H1 (cell line): ENCODE results near the gene CREB3L4. TPM values are rescaled to one million over a fixed set of nuclear protein-coding genes. Genes with fewer than 3 reads are reported as not detected.

Experiments used
- CTCF ChIA-PET: fragments of 300-600 bp; sonication (Branson Sonifier 250); formaldehyde crosslinking; loops from one replicate; lab custom pipeline; 2021; ENCODE audit not compliant: partially characterized antibody; lab: Charles Lee
- POLR2A ChIA-PET: fragments of 300-600 bp; sonication (Branson Sonifier 250); formaldehyde crosslinking; loops from one replicate; lab custom pipeline; 2021; ENCODE audit warnings: inconsistent platforms; ENCODE audit not compliant: partially characterized antibody; lab: Charles Lee
- DNase-seq, 2 experiments: peaks; one replicate each; pipeline versions ENCODE4 v3.0.0 to v3.0.0-alpha.2; 2010 to 2022; ENCODE audit warnings: low spot score in 2 of 2, low read depth in 1 of 2, mixed read lengths in 1 of 2
- FAIRE-seq: peaks from 2 replicates; lab custom pipeline; 2011; peaks lifted over from hg19 to GRCh38; lab: Jason Lieb, UNC
- H2AFZ ChIP-seq: 2 replicates; pipeline ENCODE4 v1.8.1; 2012; ENCODE audit warnings: low read length, inconsistent platforms
- H2AK5ac ChIP-seq: 2 replicates; pipeline ENCODE4 v1.6.1; 2013; ENCODE audit warnings: low read depth, low read length
- H2BK120ac ChIP-seq: replicated peaks from 2 replicates; pipeline ENCODE3; 2013; ENCODE audit warnings: low read depth, low read length, inconsistent platforms
- H2BK12ac ChIP-seq: 2 replicates; pipeline ENCODE4 v1.6.1; 2013; ENCODE audit warnings: low read depth, low read length
- H2BK15ac ChIP-seq: 2 replicates; pipeline ENCODE4 v1.6.1; 2013; ENCODE audit warnings: low read length
- H2BK20ac ChIP-seq: 2 replicates; pipeline ENCODE4 v1.6.1; 2013; ENCODE audit warnings: low read length
- H2BK5ac ChIP-seq: 2 replicates; pipeline ENCODE4 v1.6.1; 2013; ENCODE audit warnings: low read depth, low read length
- H3K14ac ChIP-seq: 2 replicates; pipeline ENCODE4 v1.6.1; 2013; ENCODE audit warnings: inconsistent platforms; ENCODE audit not compliant: insufficient read length
- H3K18ac ChIP-seq: 2 replicates; pipeline ENCODE4 v1.6.1; 2013; ENCODE audit warnings: low read length; ENCODE audit errors: extremely low read depth
- H3K23ac ChIP-seq: 2 replicates; pipeline ENCODE4 v1.6.1; 2013; ENCODE audit warnings: inconsistent platforms; ENCODE audit not compliant: insufficient read length
- H3K23me2 ChIP-seq: 2 replicates; pipeline ENCODE4 v1.6.1; 2013; ENCODE audit warnings: low read depth, low read length
- H3K27ac ChIP-seq: 2 replicates; pipeline ENCODE4 v1.6.1; 2011; ENCODE audit warnings: low read depth, low read length, inconsistent platforms
- H3K27me3 ChIP-seq, 4 experiments: replicated peaks in 1 of 4; 1 replicate in 1 of 4; 2 replicates in 3 of 4; pipeline versions ENCODE4 v1.6.1 to v1.8.1; 2011 to 2013; ENCODE audit warnings: low read length in 3 of 4, mild to moderate bottlenecking in 3 of 4, inconsistent platforms in 2 of 4, mixed read lengths in 2 of 4, moderate library complexity in 1 of 4; ENCODE audit not compliant: control insufficient read depth in 3 of 4, insufficient read depth in 3 of 4; ENCODE audit errors: extremely low read depth in 1 of 4
- H3K36me3 ChIP-seq, 4 experiments: 2 replicates each; pipeline versions ENCODE4 v1.6.1 to v1.8.1; 2011 to 2013; ENCODE audit warnings: mild to moderate bottlenecking in 4 of 4, low read length in 3 of 4, moderate library complexity in 2 of 4, control low read depth in 1 of 4, inconsistent platforms in 1 of 4; ENCODE audit not compliant: insufficient read depth in 4 of 4, control insufficient read depth in 2 of 4
- H3K4ac ChIP-seq: replicated peaks from 2 replicates; pipeline ENCODE3; 2013; ENCODE audit warnings: low read length, low read depth, mixed read lengths, inconsistent platforms; ENCODE audit not compliant: insufficient read length
- H3K4me1 ChIP-seq, 4 experiments: replicated peaks in 1 of 4; 1 replicate in 1 of 4; 2 replicates in 3 of 4; pipeline versions ENCODE4 v1.6.1 to v1.8.1; 2011 to 2013; ENCODE audit warnings: low read length in 3 of 4, inconsistent platforms in 2 of 4, mixed read lengths in 1 of 4; ENCODE audit not compliant: insufficient read depth in 4 of 4, control insufficient read depth in 3 of 4
- H3K4me2 ChIP-seq, 2 experiments: 2 replicates each; pipeline versions ENCODE4 v1.6.1 to v1.8.1; 2011 to 2013; ENCODE audit warnings: low read depth in 2 of 2, low read length in 2 of 2, control low read depth in 1 of 2, inconsistent platforms in 1 of 2, mild to moderate bottlenecking in 1 of 2; ENCODE audit not compliant: insufficient read depth in 1 of 2
- H3K4me3 ChIP-seq, 4 experiments: fragments of 200-600, 300-600 bp in 1 of 4; sonication (generic), shearing (Covaris generic), sonication (Bioruptor Twin) in 1 of 4; 2 replicates each; pipeline versions ENCODE4 v1.5.1 to v1.8.1; 2011 to 2016; ENCODE audit warnings: low read length in 4 of 4, low read depth in 3 of 4, control low read depth in 2 of 4, inconsistent platforms in 2 of 4, mild to moderate bottlenecking in 2 of 4, mixed read lengths in 1 of 4, moderate library complexity in 1 of 4; ENCODE audit not compliant: insufficient read depth in 2 of 4; ENCODE audit errors: extremely low read depth in 1 of 4
- H3K56ac ChIP-seq: replicated peaks from 2 replicates; pipeline ENCODE3; 2013; ENCODE audit warnings: low read depth, mild to moderate bottlenecking, mixed read lengths, low read length, inconsistent platforms; ENCODE audit not compliant: insufficient read length
- H3K79me1 ChIP-seq: 2 replicates; pipeline ENCODE4 v1.6.1; 2013; ENCODE audit warnings: low read depth, low read length, control low read depth
- H3K79me2 ChIP-seq, 2 experiments: 2 replicates each; pipeline versions ENCODE4 v1.6.1 to v1.8.1; 2012 to 2013; ENCODE audit warnings: low read length in 2 of 2, mild to moderate bottlenecking in 2 of 2, inconsistent platforms in 1 of 2; ENCODE audit not compliant: insufficient read depth in 2 of 2, control insufficient read depth in 1 of 2
- H3K9ac ChIP-seq, 4 experiments: replicated peaks in 1 of 4; 1 replicate in 1 of 4; 2 replicates in 3 of 4; pipeline versions ENCODE4 v1.6.1 to v1.8.1; 2011 to 2013; ENCODE audit warnings: low read depth in 3 of 4, low read length in 3 of 4, control low read depth in 2 of 4, mild to moderate bottlenecking in 2 of 4, moderate library complexity in 2 of 4, inconsistent platforms in 1 of 4; ENCODE audit errors: extremely low read depth in 1 of 4
- H3K9me3 ChIP-seq, 2 experiments: 2 replicates each; pipeline versions ENCODE4 v1.6.1 to v1.8.1; 2012 to 2013; ENCODE audit warnings: mild to moderate bottlenecking in 2 of 2, moderate library complexity in 2 of 2, control low read depth in 1 of 2, inconsistent platforms in 1 of 2, low read depth in 1 of 2, low read length in 1 of 2, mixed read lengths in 1 of 2; ENCODE audit not compliant: insufficient read depth in 2 of 2
- H4K20me1 ChIP-seq, 2 experiments: replicated peaks in 1 of 2; 2 replicates each; pipeline versions ENCODE3 to v1.8.1; 2011 to 2013; ENCODE audit warnings: inconsistent platforms in 2 of 2, low read length in 2 of 2, mild to moderate bottlenecking in 1 of 2; ENCODE audit not compliant: insufficient read depth in 2 of 2, control insufficient read depth in 1 of 2
- H4K5ac ChIP-seq: 2 replicates; pipeline ENCODE4 v1.6.1; 2013; ENCODE audit warnings: low read length, low read depth, mixed read lengths, inconsistent platforms; ENCODE audit not compliant: insufficient read length
- H4K8ac ChIP-seq: 2 replicates; pipeline ENCODE4 v1.8.0; 2013; ENCODE audit warnings: mild to moderate bottlenecking, moderate library complexity, low read length, inconsistent platforms; ENCODE audit not compliant: insufficient read depth; ENCODE audit errors: extremely low read depth
- H4K91ac ChIP-seq: replicated peaks from 2 replicates; pipeline ENCODE3; 2013; ENCODE audit warnings: low read length, mixed read lengths, inconsistent platforms; ENCODE audit not compliant: insufficient read length
- ASH2L ChIP-seq: fragments of 200-600, 300-600 bp; sonication (generic); IDR thresholded peaks from one replicate; pipeline ENCODE4 v1.7.1; 2017; ENCODE audit warnings: low read length
- CHD1 ChIP-seq: IDR thresholded peaks from 2 replicates; pipeline ENCODE4 v1.6.1; 2012; ENCODE audit warnings: low read depth, low read length, improper control_type of control experiment
- EP300 ChIP-seq, 2 experiments: IDR thresholded peaks; 1 replicate in 1 of 2; 2 replicates in 1 of 2; pipeline ENCODE4 v1.6.1; 2011 to 2012; ENCODE audit warnings: low read depth in 2 of 2, low read length in 2 of 2, mild to moderate bottlenecking in 2 of 2, borderline replicate concordance in 1 of 2, inconsistent platforms in 1 of 2, moderate library complexity in 1 of 2
- HDAC6 ChIP-seq: IDR thresholded peaks from one replicate; pipeline ENCODE4 v1.7.1; 2012; ENCODE audit warnings: low read depth, mild to moderate bottlenecking, inconsistent platforms, low read length, moderate library complexity
- KDM1A ChIP-seq: fragments of 200-600, 300-600 bp; sonication (generic); IDR thresholded peaks from 2 replicates; pipeline ENCODE4 v1.7.1; 2016; ENCODE audit warnings: mild to moderate bottlenecking, low read length, borderline replicate concordance
- NANOG ChIP-seq: IDR thresholded peaks from 2 replicates; pipeline ENCODE4 v1.6.1; 2011; ENCODE audit warnings: low read length, low read depth, mild to moderate bottlenecking, inconsistent platforms; ENCODE audit not compliant: insufficient read depth, poor library complexity, severe bottlenecking
- NRF1 ChIP-seq: IDR thresholded peaks from 2 replicates; pipeline ENCODE4 v1.6.1; 2011; ENCODE audit warnings: mild to moderate bottlenecking, low read depth, low read length, improper control_type of control experiment
- POLR2A ChIP-seq, 2 experiments: IDR thresholded peaks; 1 replicate in 1 of 2; 2 replicates in 1 of 2; pipeline ENCODE4 v1.6.1; 2011; ENCODE audit warnings: low read depth in 2 of 2, low read length in 2 of 2, mild to moderate bottlenecking in 2 of 2; ENCODE audit errors: control extremely low read depth in 1 of 2
- POLR2AphosphoS5 ChIP-seq: IDR thresholded peaks from 2 replicates; pipeline ENCODE4 v1.6.1; 2011; ENCODE audit warnings: low read depth, low read length
- RBBP5 ChIP-seq: IDR thresholded peaks from 2 replicates; pipeline ENCODE4 v1.7.1; 2012; ENCODE audit warnings: low read depth, mild to moderate bottlenecking, inconsistent platforms, low read length, moderate library complexity, borderline replicate concordance
- SAP30 ChIP-seq: fragments of 300-600 bp; sonication (generic); IDR thresholded peaks from 2 replicates; pipeline ENCODE4 v1.7.1; 2012; ENCODE audit warnings: low read length, moderate library complexity, mild to moderate bottlenecking, inconsistent platforms; ENCODE audit not compliant: insufficient read depth, insufficient replicate concordance
- TEAD4 ChIP-seq: IDR thresholded peaks from 2 replicates; pipeline ENCODE4 v1.6.1; 2012; ENCODE audit warnings: low read depth, low read length, inconsistent platforms, mixed read lengths
- ZNF274 ChIP-seq: IDR thresholded peaks from 2 replicates; pipeline ENCODE4 v1.7.0; 2012; ENCODE audit warnings: low read length, borderline replicate concordance; ENCODE audit errors: extremely low read depth
- WGBS, 2 experiments: shearing (Covaris generic) in 1 of 2; methylation state at CpG; one replicate each; pipeline versions ENCODE4 v1.1.6 to v1.1.7; 2013 to 2015; ENCODE audit warnings: low lambda C conversion rate in 2 of 2, mixed read lengths in 2 of 2, inconsistent platforms in 1 of 2, low coverage in 1 of 2, missing lambda C conversion rate in 1 of 2; ENCODE audit not compliant: insufficient replicate concordance in 2 of 2, insufficient coverage in 1 of 2, insufficient read length in 1 of 2; ENCODE audit errors: extremely low coverage in 1 of 2, missing lambda C conversion rate in 1 of 2; 5-methylcytosine and 5-hydroxymethylcytosine counted together
- polyA plus RNA-seq, 7 experiments: library from polyadenylated mRNA; depleted of rRNA in 3 of 7; stranded (reverse) in 5 of 7; unstranded in 2 of 7; fragments of >200 nt in 5 of 7; fragments of 200-250 nt in 2 of 7; gene quantifications; 1 replicate in 5 of 7; 2 replicates in 1 of 7; 4 replicates in 1 of 7; pipeline versions ENCODE4 v1.2.1 to v1.2.3, GENCODE V29; 2011 to 2013; ENCODE audit warnings: missing spikeins in 2 of 7, mixed read lengths in 2 of 7
- total RNA-seq: library from RNA; stranded (reverse); fragmentation: NEBNext Ultra II Directional; extraction: Animal tissue kit (Norgen Biotek cat#: 25700); gene quantifications from 2 replicates; pipeline ENCODE4 v1.2.1, GENCODE V29; 2021

The CREB3L4 gene
- total and polyA plus RNA-seq, 2 of the 8 experiments (the other 6 are each of a cell fraction or from before 2014, with no cell fraction given), result 34.4 to 54.0 TPM

DNA sequence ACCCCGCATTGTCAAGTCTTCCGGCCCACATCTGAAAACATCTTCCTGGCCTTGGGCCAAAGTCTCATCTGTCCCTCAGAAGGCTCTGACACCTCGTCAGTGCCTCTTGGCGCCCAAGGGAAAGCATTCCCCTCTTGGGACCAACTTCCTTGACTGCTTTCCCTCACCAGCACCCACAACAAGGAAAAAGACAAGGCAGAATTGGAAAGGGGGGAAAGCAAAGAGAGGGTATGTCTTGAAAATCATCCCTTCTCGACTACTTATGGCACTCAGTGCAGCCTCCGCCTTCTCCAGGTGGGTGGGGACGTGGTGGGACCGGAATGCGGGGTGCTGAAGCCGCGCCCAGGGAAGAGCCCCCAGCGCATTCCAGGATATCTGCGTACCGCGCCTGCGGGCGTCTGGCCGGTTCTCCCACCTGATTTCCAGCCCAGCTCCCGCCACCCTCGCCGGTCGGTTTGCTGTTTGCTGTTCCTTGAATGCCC lies 3.8 kb upstream of the CREB3L4 start:
- Histone ChIP-seq H2BK120ac (peak overlapping the region; percentile 6), H3K4me3 (peak overlapping the region; percentile 53 to 89 (median 68)), H3K27ac (peak overlapping the region; percentile 89), H3K23me2 (peaks cover 28% of the 10 kb centered on the region), H4K91ac (peak overlapping the region; percentile 87), H3K4me1 (peaks cover 9 to 23% (median 14%) of the 10 kb centered on the region in 4 experiments), H3K4ac (peak overlapping the region; percentile 76), H4K20me1 (peaks cover 2% of the 10 kb centered on the region in 2 experiments), H2AFZ (no peak overlapping the region), H2BK5ac (peak overlapping the region; percentile 84), H3K27me3 (no peaks in the 10 kb centered on the region), H3K9me3 (no peaks in the 10 kb centered on the region), H3K79me2 (peaks cover 15 to 41% of the 10 kb centered on the region in 2 experiments), H3K4me2 (peak overlapping the region; percentile 86 to 98), H3K9ac (peak overlapping the region; percentile 55 to 94 (median 71)), H3K14ac (no peak overlapping the region), H4K5ac (peak overlapping the region; percentile 70), H4K8ac (no peak overlapping the region), H2BK20ac (no peak overlapping the region), H2AK5ac (0 out of 2 replicates have a peak overlapping the region, but pooled peaks have one; percentile 41), H3K36me3 (peaks cover 11 to 26% (median 19%) of the 10 kb centered on the region in 4 experiments), H2BK12ac (peak overlapping the region; percentile 91), H3K79me1 (peaks cover 9% of the 10 kb centered on the region), H3K23ac (no peak overlapping the region), H3K56ac (peak overlapping the region; percentile 79), H2BK15ac (peak overlapping the region; percentile 10; the same call in 1 of the 2 replicates), H3K18ac (peak overlapping the region; percentile 94; the same call in 1 of the 2 replicates)
- ChIA-PET POLR2A (interaction anchor here (1.0 to 15.7 kb wide), 15 partner anchors 8 to 292 kb away, joined by 3 to 454 read pairs (median 6); partner anchors contain the start of genes DENND4B, GATAD2B, JTB and RAB13), CTCF (interaction anchor here (0.6 to 2.8 kb wide), 6 partner anchors 11 to 321 kb away, joined by 3 to 19 read pairs (median 3); partner anchors contain the start of gene RAB13)
- DNase-seq (peak in 1 of 2 experiments; percentile 83), FAIRE-seq (no peak)
- WGBS, 2 experiments, result 1% methylated on average over 22 of the region's 22 CpGs; no CpG with 5 or more reads in 1 of the 2 experiments
- 0 out of 2 replicates have a peak, but pooled peaks have one; percentile 18 for TF ChIP-seq CHD1
- no peak for TF ChIP-seq HDAC6
- TF ChIP-seq KDM1A, result no peak
- TF ChIP-seq NANOG, result no peak
- TF ChIP-seq RBBP5, result peak; percentile 56; the same call in 1 of the 2 replicates
- no peak for TF ChIP-seq ASH2L
- no peak for TF ChIP-seq EP300 (IDR thresholded peaks at IDR 0.05; ENCODE audit: borderline replicate concordance in 1 of 2, low read depth in 2 of 2, low read length in 2 of 2)
- peak in 1 of 2 experiments; percentile 81; a peak in 2 of 3 replicates for TF ChIP-seq POLR2A (IDR thresholded peaks at IDR 0.05; ENCODE audit: control extremely low read depth in 1 of 2, low read depth in 2 of 2, low read length in 2 of 2)
- peak; percentile 94 for TF ChIP-seq TEAD4
- TF ChIP-seq ZNF274, result no peak
- TF ChIP-seq SAP30, result no peak
- TF ChIP-seq POLR2AphosphoS5, result peak; percentile 80
- no peak for TF ChIP-seq NRF1
